SK-N-SH (cell line): ENCODE data around the gene GPAT3. TPM values are rescaled to one million over a fixed set of nuclear protein-coding genes. Genes with fewer than 3 reads are reported as not detected.

ENCODE experiments used
- CTCF ChIA-PET: fragments of 300-600, 350-600 bp; formaldehyde crosslinking; extraction: SDS; loops from one replicate; lab custom pipeline; 2021; lab: Yijun Ruan, JAX
- POLR2A ChIA-PET: fragments of 350-600 bp; sonication (Branson Sonifier 250); formaldehyde crosslinking; extraction: SDS; loops from one replicate; lab custom pipeline; 2020; ENCODE audit warnings: antibody characterized with exemption, inconsistent platforms; lab: Yijun Ruan, JAX
- DNase-seq: peaks from one replicate; pipeline ENCODE4 v3.0.0; 2012
- H2AFZ ChIP-seq: fragments of 200-600 bp; sonication (generic); 2 replicates; pipeline ENCODE4 v1.8.1; 2016; ENCODE audit warnings: antibody characterized with exemption, mild to moderate bottlenecking, low read depth
- H3F3A ChIP-seq: fragments of 200-600 bp; sonication (generic); replicated peaks from 2 replicates; pipeline ENCODE3; 2016; ENCODE audit warnings: antibody characterized with exemption, mild to moderate bottlenecking; ENCODE audit not compliant: insufficient read depth
- H3K27ac ChIP-seq, 2 experiments: fragments of 200-500 bp in 1 of 2; fragments of 200-600 bp in 1 of 2; sonication (Bioruptor generic) in 1 of 2; sonication (generic), shearing (Covaris generic) in 1 of 2; 2 replicates each; pipeline versions ENCODE4 v1.5.1 to v1.6.1; 2014 to 2016; ENCODE audit warnings: low read depth in 2 of 2, inconsistent platforms in 1 of 2, low read length in 1 of 2, mild to moderate bottlenecking in 1 of 2, mixed read lengths in 1 of 2
- H3K27me3 ChIP-seq: fragments of 200-600 bp; sonication (generic), shearing (Covaris generic); 2 replicates; pipeline ENCODE4 v1.6.1; 2016; ENCODE audit warnings: mixed run types; ENCODE audit not compliant: insufficient read depth
- H3K36me3 ChIP-seq, 2 experiments: fragments of 200-500 bp in 1 of 2; fragments of 200-600 bp in 1 of 2; sonication (Bioruptor generic) in 1 of 2; sonication (generic) in 1 of 2; replicated peaks in 1 of 2; 2 replicates each; pipeline versions ENCODE3 to v1.5.1; 2014 to 2016; ENCODE audit warnings: low read length in 1 of 2, mild to moderate bottlenecking in 1 of 2; ENCODE audit not compliant: insufficient read depth in 2 of 2, control insufficient read depth in 1 of 2
- H3K4me1 ChIP-seq, 2 experiments: fragments of 200-500 bp in 1 of 2; fragments of 200-600 bp in 1 of 2; sonication (Bioruptor generic) in 1 of 2; sonication (generic), shearing (Covaris generic) in 1 of 2; 2 replicates each; pipeline versions ENCODE4 v1.5.1 to v1.6.1; 2014 to 2016; ENCODE audit warnings: low read depth in 1 of 2, low read length in 1 of 2, mixed run types in 1 of 2; ENCODE audit not compliant: insufficient read depth in 2 of 2, control insufficient read depth in 1 of 2
- H3K4me2 ChIP-seq: fragments of 200-600 bp; sonication (generic), shearing (Covaris generic); 2 replicates; pipeline ENCODE4 v1.6.1; 2017; ENCODE audit warnings: mixed run types
- H3K4me3 ChIP-seq, 2 experiments: fragments of 200-500 bp in 1 of 2; fragments of 200-600 bp in 1 of 2; sonication (Bioruptor generic) in 1 of 2; sonication (generic), shearing (Covaris generic) in 1 of 2; 2 replicates each; pipeline versions ENCODE4 v1.5.1 to v1.8.1; 2014 to 2016; ENCODE audit warnings: low read depth in 2 of 2, inconsistent platforms in 1 of 2, low read length in 1 of 2, mild to moderate bottlenecking in 1 of 2, mixed read lengths in 1 of 2, moderate library complexity in 1 of 2
- H3K79me2 ChIP-seq: fragments of 200-600 bp; sonication (generic); 2 replicates; pipeline ENCODE4 v1.8.1; 2017; ENCODE audit warnings: mild to moderate bottlenecking; ENCODE audit not compliant: insufficient read depth
- H3K9ac ChIP-seq: fragments of 200-600 bp; sonication (generic); 2 replicates; pipeline ENCODE4 v1.6.1; 2017; ENCODE audit warnings: mixed run types
- H3K9me2 ChIP-seq: fragments of 200-600 bp; sonication (generic); 2 replicates; pipeline ENCODE4 v1.6.1; 2017; ENCODE audit warnings: mixed run types
- H3K9me3 ChIP-seq: fragments of 200-600 bp; sonication (generic); 2 replicates; pipeline ENCODE4 v1.6.1; 2017; ENCODE audit warnings: mixed run types, mild to moderate bottlenecking, moderate library complexity
- H4K20me1 ChIP-seq: fragments of 200-600 bp; sonication (generic); 2 replicates; pipeline ENCODE4 v1.6.1; 2017; ENCODE audit warnings: mild to moderate bottlenecking, mixed run types; ENCODE audit not compliant: insufficient read depth
- CHD2 ChIP-seq: fragments of 150-350 bp; IDR thresholded peaks from 2 replicates; pipeline ENCODE4 v1.6.1; 2018; ENCODE audit warnings: low read length; ENCODE audit not compliant: partially characterized antibody
- ELF1 ChIP-seq: IDR thresholded peaks from 2 replicates; pipeline ENCODE4 v1.4.0; 2012
- EZH2phosphoT487 ChIP-seq: fragments of 200-600 bp; sonication (generic); IDR thresholded peaks from 2 replicates; pipeline ENCODE4 v1.6.1; 2017; ENCODE audit warnings: low read depth, mixed run types, mild to moderate bottlenecking, antibody characterized with exemption, moderate library complexity, borderline replicate concordance
- FOXJ3 ChIP-seq: sonication (generic); formaldehyde crosslinking; IDR thresholded peaks from 2 replicates; pipeline ENCODE4 v1.5.1; 2020; ENCODE audit warnings: mild to moderate bottlenecking, missing genetic modification reagents
- FOXM1 ChIP-seq: IDR thresholded peaks from 2 replicates; pipeline ENCODE4 v1.4.0; 2012; ENCODE audit warnings: low read depth, mild to moderate bottlenecking
- MAX ChIP-seq: IDR thresholded peaks from 2 replicates; pipeline ENCODE4 v1.4.0; 2012; ENCODE audit warnings: low read depth
- PBX3 ChIP-seq: IDR thresholded peaks from 2 replicates; pipeline ENCODE4; 2012
- POLR2AphosphoS5 ChIP-seq: IDR thresholded peaks from 2 replicates; pipeline ENCODE4 v1.6.1; 2012; ENCODE audit warnings: low read depth, low read length
- RCOR1 ChIP-seq: fragments of 150-350 bp; IDR thresholded peaks from 2 replicates; pipeline ENCODE4 v1.6.1; 2017; ENCODE audit warnings: antibody characterized with exemption, low read length
- SIN3A ChIP-seq: IDR thresholded peaks from 2 replicates; pipeline ENCODE4 v1.6.1; 2012; ENCODE audit warnings: low read depth, mild to moderate bottlenecking, low read length, moderate library complexity, borderline replicate concordance
- TCF12 ChIP-seq: IDR thresholded peaks from 2 replicates; pipeline ENCODE4 v1.4.0; 2012
- USF1 ChIP-seq: IDR thresholded peaks from 2 replicates; pipeline ENCODE4 v1.4.0; 2012; ENCODE audit warnings: low read depth, borderline replicate concordance
- YY1 ChIP-seq: IDR thresholded peaks from 2 replicates; pipeline ENCODE4 v1.4.0; 2012; ENCODE audit warnings: low read depth, mild to moderate bottlenecking
- WGBS: methylation state at CpG from one replicate; pipeline ENCODE4 v1.1.6; 2017; ENCODE audit warnings: low lambda C conversion rate; 5-methylcytosine and 5-hydroxymethylcytosine counted together
- polyA plus RNA-seq, 3 experiments: library from polyadenylated mRNA; depleted of rRNA; stranded (reverse); fragments of >200 nt; gene quantifications; 2 replicates each; pipeline ENCODE4 v1.2.3, GENCODE V29; 2012
- TF ChIP-seq, protein P1 (sequence below): fragments of 200-600 bp; sonication (generic); IDR thresholded peaks from 2 replicates; pipeline ENCODE4 v1.6.1; 2017; ENCODE audit warnings: antibody characterized with exemption, mild to moderate bottlenecking, moderate library complexity
- TF ChIP-seq, protein P2 (sequence below): IDR thresholded peaks from 2 replicates; pipeline ENCODE4 v1.4.0; 2012; ENCODE audit warnings: low read depth, borderline replicate concordance

GPAT3 gene
- polyA plus RNA-seq, 1 of the 3 experiments (the other 2 are of a cell fraction), result 0.02 TPM

GRCh38 chr4:83486457-83487129 is 49.3 kb upstream of the GPAT3 start:
- no peak overlapping the region for H3K4me2 ChIP-seq
- H3K9me3 ChIP-seq, result no peaks in the 10 kb centered on the region
- DNase-seq, result no peak
- peaks cover 3% of the 10 kb centered on the region for H3F3A ChIP-seq
- H3K79me2 ChIP-seq, result peaks cover 5% of the 10 kb centered on the region; the same call in 1 of the 2 replicates
- H3K36me3 ChIP-seq, result no peaks in the 10 kb centered on the region
- no peaks in the 10 kb centered on the region for H3K9me2 ChIP-seq
- no peak overlapping the region for H2AFZ ChIP-seq
- H4K20me1 ChIP-seq, result no peaks in the 10 kb centered on the region
- H3K4me3 ChIP-seq, result no peak overlapping the region
- H3K27ac ChIP-seq, result no peak overlapping the region
- POLR2A ChIA-PET, result no interaction called here
- WGBS, result 93% methylated on average over 3 of the region's 3 CpGs
- TF ChIP-seq MAX (no peak), PBX3 (no peak), FOXM1 (no peak), SIN3A (no peak), RCOR1 (no peak), USF1 (no peak), POLR2AphosphoS5 (no peak), YY1 (no peak), TCF12 (no peak), FOXJ3 (CRISPR knock-in tag) (no peak), CHD2 (no peak), EZH2phosphoT487 (no peak), ELF1 (no peak)
- TF ChIP-seq, protein P1, sequence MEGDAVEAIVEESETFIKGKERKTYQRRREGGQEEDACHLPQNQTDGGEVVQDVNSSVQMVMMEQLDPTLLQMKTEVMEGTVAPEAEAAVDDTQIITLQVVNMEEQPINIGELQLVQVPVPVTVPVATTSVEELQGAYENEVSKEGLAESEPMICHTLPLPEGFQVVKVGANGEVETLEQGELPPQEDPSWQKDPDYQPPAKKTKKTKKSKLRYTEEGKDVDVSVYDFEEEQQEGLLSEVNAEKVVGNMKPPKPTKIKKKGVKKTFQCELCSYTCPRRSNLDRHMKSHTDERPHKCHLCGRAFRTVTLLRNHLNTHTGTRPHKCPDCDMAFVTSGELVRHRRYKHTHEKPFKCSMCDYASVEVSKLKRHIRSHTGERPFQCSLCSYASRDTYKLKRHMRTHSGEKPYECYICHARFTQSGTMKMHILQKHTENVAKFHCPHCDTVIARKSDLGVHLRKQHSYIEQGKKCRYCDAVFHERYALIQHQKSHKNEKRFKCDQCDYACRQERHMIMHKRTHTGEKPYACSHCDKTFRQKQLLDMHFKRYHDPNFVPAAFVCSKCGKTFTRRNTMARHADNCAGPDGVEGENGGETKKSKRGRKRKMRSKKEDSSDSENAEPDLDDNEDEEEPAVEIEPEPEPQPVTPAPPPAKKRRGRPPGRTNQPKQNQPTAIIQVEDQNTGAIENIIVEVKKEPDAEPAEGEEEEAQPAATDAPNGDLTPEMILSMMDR, result no peak
- TF ChIP-seq, protein P2, sequence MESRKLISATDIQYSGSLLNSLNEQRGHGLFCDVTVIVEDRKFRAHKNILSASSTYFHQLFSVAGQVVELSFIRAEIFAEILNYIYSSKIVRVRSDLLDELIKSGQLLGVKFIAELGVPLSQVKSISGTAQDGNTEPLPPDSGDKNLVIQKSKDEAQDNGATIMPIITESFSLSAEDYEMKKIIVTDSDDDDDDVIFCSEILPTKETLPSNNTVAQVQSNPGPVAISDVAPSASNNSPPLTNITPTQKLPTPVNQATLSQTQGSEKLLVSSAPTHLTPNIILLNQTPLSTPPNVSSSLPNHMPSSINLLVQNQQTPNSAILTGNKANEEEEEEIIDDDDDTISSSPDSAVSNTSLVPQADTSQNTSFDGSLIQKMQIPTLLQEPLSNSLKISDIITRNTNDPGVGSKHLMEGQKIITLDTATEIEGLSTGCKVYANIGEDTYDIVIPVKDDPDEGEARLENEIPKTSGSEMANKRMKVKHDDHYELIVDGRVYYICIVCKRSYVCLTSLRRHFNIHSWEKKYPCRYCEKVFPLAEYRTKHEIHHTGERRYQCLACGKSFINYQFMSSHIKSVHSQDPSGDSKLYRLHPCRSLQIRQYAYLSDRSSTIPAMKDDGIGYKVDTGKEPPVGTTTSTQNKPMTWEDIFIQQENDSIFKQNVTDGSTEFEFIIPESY, result no peak
- peaks cover 3 to 6% of the 10 kb centered on the region in 2 experiments; a peak in 1 of 4 replicates for H3K4me1 ChIP-seq
- CTCF ChIA-PET, result no interaction called here
- H3K27me3 ChIP-seq, result no peaks in the 10 kb centered on the region
- H3K9ac ChIP-seq, result no peak overlapping the region
